Adrenal gland (tissue), 12 donors: ENCODE results near the gene PSME1. TPM values are rescaled to one million over a fixed set of nuclear protein-coding genes. Genes with fewer than 3 reads are reported as not detected.

ENCODE experiments used
- DNase-seq, 7 donors: peaks; one replicate each; pipeline ENCODE4 v3.0.0-alpha.2; 2019 to 2020
- H3K27ac ChIP-seq, 5 donors: fragments of 200-600 bp; sonication (generic) in 4 of 5; 1 replicate in 3 of 5; 2 replicates in 2 of 5; pipeline versions ENCODE4 v1.5.1 to v1.8.0; 2016 to 2020; ENCODE audit warnings: mild to moderate bottlenecking in 1 of 5
- H3K27me3 ChIP-seq: fragments of 200-600 bp; 2 replicates; pipeline ENCODE4 v1.8.0; 2021
- H3K36me3 ChIP-seq, 2 donors: fragments of 200-600 bp; replicated peaks in 1 of 2; 1 replicate in 1 of 2; 2 replicates in 1 of 2; pipeline versions ENCODE4 v1.5.1 to v1.8.0; 2018 to 2022
- H3K4me1 ChIP-seq, 2 donors: fragments of 200-600 bp; replicated peaks in 1 of 2; 1 replicate in 1 of 2; 2 replicates in 1 of 2; pipeline versions ENCODE4 v1.5.1 to v1.8.0; 2018 to 2021
- H3K4me3 ChIP-seq, 4 donors: fragments of 200-600 bp; sonication (generic) in 3 of 4; one replicate each; pipeline ENCODE4 v1.5.1; 2016 to 2018
- H3K9me3 ChIP-seq, 3 donors: fragments of 200-600 bp; sonication (generic) in 1 of 3; replicated peaks in 1 of 3; 1 replicate in 2 of 3; 2 replicates in 1 of 3; pipeline versions ENCODE4 v1.5.1 to v1.8.0; 2016 to 2021
- CTCF ChIP-seq, 6 experiments: fragments of 450-650 bp in 4 of 6; fragments of 200-600 bp in 2 of 6; sonication (generic) in 1 of 6; IDR thresholded peaks; 1 replicate in 5 of 6; 2 replicates in 1 of 6; pipeline versions ENCODE4 v1.5.1 to v1.8.0; 2016 to 2021; ENCODE audit warnings: antibody characterized with exemption in 6 of 6, mild to moderate bottlenecking in 2 of 6, moderate library complexity in 1 of 6
- POLR2A ChIP-seq, 2 donors: fragments of 450-650 bp; IDR thresholded peaks; one replicate each; pipeline ENCODE4 v1.6.1; 2017; ENCODE audit warnings: antibody characterized with exemption in 2 of 2, mild to moderate bottlenecking in 2 of 2, moderate library complexity in 1 of 2
- WGBS, 4 donors: extraction: QIAGEN DNeasy Blood & Tissue Kit in 2 of 4; methylation state at CpG; one replicate each; pipeline versions ENCODE4 v1.1.5 to v1.1.7; 2013 to 2017; 5-methylcytosine and 5-hydroxymethylcytosine counted together
- intact Hi-C, 2 donors: fragments of 100-400 bp; cut with DNase I; formaldehyde crosslinking; loops; one replicate each; pipeline versions ENCODE4 v1.14.1 to v1.15.0; 2022 to 2023
- polyA plus RNA-seq, 3 donors: library from polyadenylated mRNA; stranded (reverse); fragments of 200-250 nt in 2 of 3; fragments of 350-450 nt in 1 of 3; fragmentation: Illumina TruSeq in 1 of 3; extraction: RNeasy Lipid Tissue Mini Kit (QIAGEN cat#74804) in 1 of 3; gene quantifications; one replicate each; pipeline ENCODE4 v1.2.3, GENCODE V29; 2013 to 2014
- total RNA-seq, 9 donors: library from RNA; depleted of rRNA in 4 of 9; stranded (reverse); fragments of >200 nt in 4 of 9; fragments of 120-200 nt in 1 of 9; fragmentation: NEBNext Ultra II Directional in 1 of 9; extraction: Animal tissue kit (Norgen Biotek cat#: 25700) in 1 of 9; gene quantifications; one replicate each; pipeline versions ENCODE4 v1.1.0 to v1.2.4, GENCODE V29; 2013 to 2023
- donor health status: healthy with polysubstance abuse.
- donor health status: Bipolar disorder and iron deficiency.
- donor health status: DM: yes; HTN: yes; CAD: no.
- donor health status: DM: no; HTN: no; CAD: no.
- donor health status: DM: no; HTN: no; CAD: no.
- donor health status: DM: yes; HTN: yes; CAD: no.

The PSME1 gene
- total and polyA plus RNA-seq, 12 donors = 205 to 386 (median 283) TPM

- Histone ChIP-seq H3K27ac (peak overlapping the region in 4 of 5 donors; percentile 97 to 100 (median 98)), H3K36me3 (peaks cover 0 to 40% of the 10 kb centered on the region in 2 donors), H3K27me3 (no peaks in the 10 kb centered on the region), H3K9me3 (no peaks in the 10 kb centered on the region), H3K4me3 (peak overlapping the region in 3 of 4 donors; percentile 19 to 81 (median 55)), H3K4me1 (peaks cover 19% of the 10 kb centered on the region in 2 donors)
- peak in 1 of 7 donors; percentile 18 for DNase-seq
- intact Hi-C loops = no loop called here
- TF ChIP-seq POLR2A (IDR thresholded peaks at IDR 0.05) (no peak), CTCF (IDR thresholded peaks at IDR 0.05) (no peak)
- WGBS, 4 donors = 1 to 2% (median 2%) methylated on average over 9 to 14 of the region's 14 CpGs
These were observed 20.4 kb upstream of the PSME1 start for GRCh38 chr14:24115422-24116127.

GRCh38 chr14:24116128-24116814 lies 19.7 kb upstream of the PSME1 start:
- H3K4me1 ChIP-seq = peaks cover 19% of the 10 kb centered on the region in 2 donors
- TF ChIP-seq CTCF (IDR thresholded peaks at IDR 0.05) (no peak), POLR2A (IDR thresholded peaks at IDR 0.05) (no peak)
- no peaks in the 10 kb centered on the region for H3K27me3 ChIP-seq
- no peaks in the 10 kb centered on the region for H3K9me3 ChIP-seq
- peak overlapping the region in 1 of 5 donors; percentile 97 for H3K27ac ChIP-seq
- intact Hi-C loops = no loop called here
- peaks cover 0 to 47% of the 10 kb centered on the region in 2 donors for H3K36me3 ChIP-seq
- H3K4me3 ChIP-seq = peak overlapping the region in 1 of 4 donors; percentile 81
- no peak for DNase-seq
- WGBS, 4 donors = 69 to 79% (median 74%) methylated on average over 6 of the region's 6 CpGs

- TF ChIP-seq POLR2A (IDR thresholded peaks at IDR 0.05) (no peak), CTCF (IDR thresholded peaks at IDR 0.05) (no peak)
- H3K4me3 ChIP-seq = no peak overlapping the region
- no peak for DNase-seq
- intact Hi-C loops = no loop called here
- H3K9me3 ChIP-seq = no peaks in the 10 kb centered on the region
- H3K4me1 ChIP-seq = peaks cover 19% of the 10 kb centered on the region in 2 donors
- H3K27me3 ChIP-seq = no peaks in the 10 kb centered on the region
- peaks cover 0 to 56% of the 10 kb centered on the region in 2 donors for H3K36me3 ChIP-seq
- WGBS, 4 donors = 77 to 93% (median 90%) methylated on average over 6 of the region's 6 CpGs
- H3K27ac ChIP-seq = no peak overlapping the region
These were observed 18.8 kb upstream of the PSME1 start for GRCh38 chr14:24117179-24117578.

GRCh38 chr14:24119691-24120090 lies 16.3 kb upstream of the PSME1 start:
- H3K36me3 ChIP-seq = peaks cover 0 to 71% of the 10 kb centered on the region in 2 donors
- H3K27ac ChIP-seq = no peak overlapping the region
- no peaks in the 10 kb centered on the region for H3K9me3 ChIP-seq
- intact Hi-C loops = no loop called here
- WGBS, 4 donors = 94 to 96% (median 95%) methylated on average over 6 of the region's 6 CpGs
- peaks cover 14 to 19% of the 10 kb centered on the region in 2 donors for H3K4me1 ChIP-seq
- no peak overlapping the region for H3K4me3 ChIP-seq
- H3K27me3 ChIP-seq = no peaks in the 10 kb centered on the region
- no peak for DNase-seq
- no peak for TF ChIP-seq POLR2A (IDR thresholded peaks at IDR 0.05)
- no peak for TF ChIP-seq CTCF (IDR thresholded peaks at IDR 0.05)
